GM19043 (cell line): ENCODE measurements around the gene CTSW.

Experiments
- ATAC-seq: cut with Tn5 transposase; IDR thresholded peaks from one replicate; pipeline ENCODE4 v1.9.1; 2021; ENCODE audit warnings: low read depth; ENCODE audit not compliant: unreplicated experiment

Gene CTSW

DNA sequence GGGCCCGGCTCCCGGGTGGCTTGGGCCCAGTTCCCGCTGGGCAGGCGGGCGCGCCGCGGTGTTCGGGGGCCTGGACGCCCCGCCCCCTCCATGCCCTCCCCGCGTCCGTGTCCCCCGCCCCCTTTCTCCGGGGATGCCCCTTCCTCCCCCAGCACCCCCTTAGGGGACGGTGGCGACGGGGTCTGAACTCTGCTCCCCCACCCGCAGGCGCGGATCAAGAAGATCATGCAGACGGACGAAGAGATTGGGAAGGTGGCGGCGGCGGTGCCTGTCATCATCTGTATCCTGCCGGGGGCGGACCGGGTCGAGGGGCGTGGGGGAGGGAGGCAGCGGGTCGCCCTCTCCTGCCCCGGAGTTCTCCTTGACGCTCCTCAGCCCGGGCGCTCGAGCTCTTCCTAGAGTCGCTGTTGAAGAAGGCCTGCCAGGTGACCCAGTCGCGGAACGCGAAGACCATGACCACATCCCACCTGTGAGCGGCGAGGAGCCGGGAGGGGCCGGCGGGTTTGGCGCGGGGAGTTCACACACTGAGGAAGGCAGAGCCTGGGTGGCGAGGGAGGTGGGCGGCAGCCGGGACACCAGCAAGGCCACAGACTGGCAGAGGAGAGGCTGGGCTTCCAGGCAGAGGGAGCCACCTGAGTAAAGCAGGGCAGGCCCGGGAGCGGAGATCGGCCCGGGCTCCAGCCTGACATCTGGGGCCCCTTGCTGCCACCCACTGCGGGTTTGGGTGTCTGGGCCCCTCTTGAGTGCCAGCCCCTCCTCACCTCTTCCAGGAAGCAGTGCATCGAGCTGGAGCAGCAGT, 40.1 kb downstream of the CTSW start:
- ATAC-seq: peak; percentile 17

DNA sequence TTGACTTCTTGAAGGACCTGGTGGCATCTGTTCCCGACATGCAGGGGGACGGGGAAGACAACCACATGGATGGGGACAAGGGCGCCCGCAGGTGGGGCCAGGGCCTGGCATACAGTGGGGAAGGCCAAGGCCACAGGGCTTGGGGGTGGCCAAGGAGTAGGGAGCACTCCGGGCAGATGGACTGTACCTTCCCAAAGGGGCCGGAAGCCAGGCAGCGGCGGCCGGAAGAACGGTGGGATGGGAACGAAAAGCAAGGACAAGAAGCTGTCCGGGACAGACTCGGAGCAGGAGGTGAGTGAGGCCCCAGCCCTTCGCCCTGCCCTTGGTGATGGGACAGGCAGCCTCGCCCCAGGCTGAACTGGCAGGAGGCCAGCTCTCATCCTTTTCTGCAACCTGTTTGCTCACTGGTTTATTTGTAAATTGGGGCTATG, 40.8 kb downstream of the CTSW start:
- no peak for ATAC-seq

DNA sequence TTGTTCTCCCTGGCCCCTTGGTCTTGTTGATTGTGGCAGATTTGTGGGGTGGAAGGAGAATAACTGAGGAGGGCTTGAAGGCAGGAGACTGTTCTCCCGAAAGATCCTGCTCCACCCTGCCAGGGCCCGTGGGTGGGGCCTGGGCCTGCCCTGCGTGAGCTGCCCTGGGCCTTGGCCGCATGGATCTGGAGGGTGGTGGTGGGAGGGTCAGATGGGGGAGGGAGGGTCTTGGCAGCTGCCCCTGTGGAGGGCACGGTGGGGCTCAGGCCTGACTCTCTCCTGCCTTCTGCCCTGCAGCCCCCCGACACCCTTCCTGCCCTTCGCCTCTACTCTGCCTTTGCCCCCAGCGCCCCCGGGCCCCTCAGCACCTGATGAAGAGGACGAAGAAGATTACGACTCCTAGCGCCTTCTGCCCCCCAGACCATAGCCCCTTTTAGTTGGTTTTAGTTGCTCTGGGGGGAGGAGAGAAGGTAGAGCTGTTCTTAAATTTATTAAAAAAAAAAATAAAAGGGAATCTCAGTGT, 41.5 kb downstream of the CTSW start:
- ATAC-seq: no peak

DNA sequence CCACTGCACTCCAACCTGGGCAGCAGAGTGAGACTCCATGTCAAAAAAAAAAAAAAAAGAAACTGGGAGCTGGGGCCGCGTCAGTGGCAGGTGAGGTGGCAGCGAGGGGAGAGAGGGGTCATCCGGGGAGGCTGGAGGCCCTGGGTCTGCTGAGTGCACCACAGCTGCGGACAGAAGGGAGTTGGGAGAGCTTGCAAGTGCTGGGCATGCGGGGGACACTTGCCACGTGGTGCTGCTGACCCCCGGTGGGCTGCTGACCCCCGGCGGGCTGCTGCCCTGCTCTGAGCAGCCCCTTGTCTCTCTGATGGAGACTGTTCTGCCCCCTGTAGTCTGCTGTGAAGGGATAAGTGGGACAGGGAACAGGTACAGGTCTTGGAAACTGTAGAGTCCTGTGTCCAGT, 42.2 kb downstream of the CTSW start:
- ATAC-seq: no peak

DNA sequence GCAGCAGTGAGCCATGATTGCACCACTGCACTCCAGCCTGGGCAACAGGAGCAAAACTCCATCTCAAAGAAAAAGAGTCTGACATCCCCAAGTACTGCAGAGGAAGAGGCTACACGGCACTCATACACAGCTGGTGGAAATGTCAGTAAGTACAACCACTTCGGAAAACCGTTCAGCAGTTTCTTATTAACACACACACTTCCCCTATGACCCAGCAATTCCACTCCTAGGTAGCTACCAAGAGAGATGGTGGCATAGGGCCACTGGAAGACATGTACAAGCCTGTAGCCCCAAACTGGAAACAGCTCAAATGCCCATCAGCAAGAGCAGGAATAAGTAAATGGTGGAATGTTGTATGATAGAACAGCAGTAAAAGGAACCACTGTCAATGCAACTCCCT, 42.9 kb downstream of the CTSW start:
- ATAC-seq: no peak

DNA sequence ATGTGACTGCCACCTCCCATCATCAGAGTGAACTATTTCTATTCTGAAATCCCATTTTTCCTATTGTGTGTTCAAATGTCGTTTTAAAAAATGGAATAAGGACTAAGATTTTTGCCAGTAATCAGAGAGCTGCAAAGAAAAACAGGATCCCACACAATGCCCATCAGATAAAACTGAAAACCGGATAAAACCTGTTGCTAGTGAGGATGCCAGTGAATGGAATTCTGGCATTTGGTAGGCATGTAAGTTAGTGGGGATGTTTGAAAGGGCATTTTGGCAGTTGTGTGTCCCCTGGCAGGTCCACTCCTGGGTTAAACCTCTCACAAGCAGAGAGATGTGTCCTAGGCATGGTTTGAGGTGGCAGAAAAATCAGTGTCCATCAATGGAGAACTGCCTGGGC, 45.8 kb downstream of the CTSW start:
- no peak for ATAC-seq

DNA sequence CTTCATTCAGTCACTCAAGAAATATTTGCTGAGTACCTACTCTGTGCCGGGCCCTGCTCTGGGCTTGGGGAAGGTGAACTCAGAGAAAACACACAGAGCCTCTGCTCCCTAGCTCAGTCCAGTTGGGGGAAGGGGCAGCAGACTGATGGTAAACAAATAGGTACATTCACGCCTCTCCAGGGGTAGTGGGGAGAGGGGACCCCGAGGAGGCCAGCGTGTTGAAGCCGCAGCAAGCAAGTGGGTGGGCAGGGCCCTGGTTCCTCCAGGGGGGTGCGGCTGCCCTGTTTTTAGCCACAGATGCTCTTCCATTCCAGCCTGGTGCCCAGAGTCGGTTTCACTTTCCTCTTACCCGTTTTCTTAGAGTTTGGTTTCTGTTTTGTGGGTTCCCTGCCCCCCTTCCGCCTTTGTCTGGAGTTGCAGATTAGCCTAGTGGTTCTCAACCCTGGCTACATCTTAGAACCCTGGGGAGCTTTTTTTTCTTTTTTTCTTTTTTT, 48.3 kb downstream of the CTSW start:
- ATAC-seq: no peak

DNA sequence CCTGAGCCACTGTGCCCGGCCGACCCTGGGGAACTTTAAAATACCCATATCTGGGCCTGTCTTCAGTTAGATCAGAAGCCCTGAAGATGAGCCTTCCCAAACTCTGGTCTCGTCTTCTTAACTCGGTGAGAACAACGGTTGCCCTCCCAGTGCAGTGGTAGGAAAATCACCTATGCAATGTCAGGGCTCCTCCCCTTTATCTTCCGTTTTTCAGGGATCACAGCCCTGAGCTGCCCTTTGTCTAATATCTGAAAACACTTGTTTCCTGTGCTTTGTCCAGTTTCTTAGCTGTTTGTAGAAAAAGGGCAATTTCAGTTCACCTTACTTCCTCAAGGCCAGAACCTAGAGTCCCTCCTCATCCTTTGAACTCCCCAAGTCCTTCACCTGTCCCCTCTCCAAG, 49.0 kb downstream of the CTSW start:
- no peak for ATAC-seq

DNA sequence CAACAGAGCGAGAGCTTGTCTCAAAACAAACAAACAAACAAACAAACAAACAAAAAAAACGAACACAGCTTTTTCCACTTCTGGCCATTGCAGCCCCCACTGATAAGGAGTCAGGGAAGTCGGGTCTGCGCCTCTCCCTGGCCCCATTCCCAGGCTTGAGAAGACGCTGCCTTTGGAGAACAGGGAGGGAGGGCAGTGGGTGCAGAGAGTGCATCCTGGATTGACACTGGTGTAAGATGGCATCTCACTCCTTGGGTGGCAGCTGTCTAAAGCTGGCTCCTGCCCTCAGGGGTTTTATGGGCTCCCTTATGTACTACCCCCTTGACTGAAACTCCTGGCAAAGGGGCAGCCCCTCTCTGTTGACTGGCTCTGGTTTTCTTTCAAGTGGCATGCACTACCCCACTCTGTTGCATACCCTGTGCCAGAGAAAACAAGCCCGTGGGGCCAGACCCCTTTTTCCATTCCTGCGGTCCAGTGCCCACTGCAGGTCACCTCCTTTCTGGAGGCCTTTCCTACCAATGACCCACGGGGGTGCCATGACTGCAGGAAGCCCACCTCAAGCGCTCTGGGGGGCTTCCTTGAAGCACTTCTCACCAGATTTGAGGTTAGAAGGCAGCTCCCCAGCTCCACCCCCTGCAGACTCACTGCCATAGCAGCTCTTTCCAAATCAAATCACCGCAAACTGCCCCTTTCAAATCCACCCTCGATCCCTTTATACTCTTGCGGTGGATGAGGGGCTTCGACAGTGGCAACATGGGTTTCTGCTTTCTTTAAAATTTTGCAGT, 52.3 kb downstream of the CTSW start:
- no peak for ATAC-seq

DNA sequence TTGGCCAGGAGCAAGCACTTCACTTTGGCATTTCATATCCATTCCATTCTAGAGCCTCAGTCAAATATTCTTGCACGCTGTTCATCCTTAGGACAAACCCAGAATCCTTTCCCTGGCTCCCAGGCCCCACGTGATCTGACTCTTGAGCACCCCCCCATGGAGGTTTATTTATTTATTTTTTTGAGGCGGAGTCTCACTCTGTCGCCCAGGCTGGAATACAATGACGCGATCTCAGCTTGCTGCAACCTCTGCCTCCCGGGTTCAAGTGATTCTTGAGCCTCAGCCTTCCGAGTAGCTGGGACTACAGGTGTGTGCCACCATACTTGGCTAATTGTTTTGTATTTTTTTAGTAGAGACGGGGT, 52.9 kb downstream of the CTSW start:
- ATAC-seq: no peak
